DMS 273 (cell line): Measurements from ENCODE around the gene BCAR3.
"Not testable (repeated sequence)": the region's sequence is repeated elsewhere in the genome, so short reads cannot be mapped to it uniquely, and the experiment has no call there.

Experiments used
- DNase-seq: peaks from one replicate; lab custom pipeline; 2025; ENCODE audit not compliant: unreplicated experiment; lab: John Stamatoyannopoulos, UW

The BCAR3 gene

DNA sequence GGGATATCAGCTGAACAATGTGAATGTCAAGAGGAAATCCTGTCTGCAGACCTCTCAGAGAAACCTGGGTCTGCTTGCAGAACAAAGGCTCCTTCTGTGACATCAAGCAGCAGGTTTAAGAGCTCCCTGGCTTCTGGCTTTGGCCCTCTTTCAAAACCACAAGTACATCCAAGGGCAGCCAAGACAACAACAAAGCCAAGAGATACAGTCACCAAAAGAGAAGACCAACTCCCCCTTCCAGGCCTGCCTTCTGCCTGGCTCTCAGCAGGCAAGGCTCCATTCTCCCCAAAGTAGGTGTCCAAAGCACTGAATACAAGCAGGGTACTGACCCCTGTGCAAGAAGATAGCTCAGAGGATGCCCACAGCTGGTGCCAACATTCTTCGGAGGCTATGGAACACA is 11.5 kb downstream of the BCAR3 start:
- DNase-seq: peak; percentile 17

GRCh38 chr1:93669369-93669768 is 12.3 kb downstream of the BCAR3 start:
- DNase-seq: no peak

- DNase-seq: no peak
Measured at GRCh38 chr1:93668951-93669350, 12.7 kb downstream of the BCAR3 start.

GRCh38 chr1:93668121-93668520 is 13.5 kb downstream of the BCAR3 start:
- no peak for DNase-seq

GRCh38 chr1:93667642-93668041 is 14.0 kb downstream of the BCAR3 start:
- no peak for DNase-seq

- peak; percentile 23 for DNase-seq
Measured at GRCh38 chr1:93666613-93667384, 14.8 kb downstream of the BCAR3 start.

DNA sequence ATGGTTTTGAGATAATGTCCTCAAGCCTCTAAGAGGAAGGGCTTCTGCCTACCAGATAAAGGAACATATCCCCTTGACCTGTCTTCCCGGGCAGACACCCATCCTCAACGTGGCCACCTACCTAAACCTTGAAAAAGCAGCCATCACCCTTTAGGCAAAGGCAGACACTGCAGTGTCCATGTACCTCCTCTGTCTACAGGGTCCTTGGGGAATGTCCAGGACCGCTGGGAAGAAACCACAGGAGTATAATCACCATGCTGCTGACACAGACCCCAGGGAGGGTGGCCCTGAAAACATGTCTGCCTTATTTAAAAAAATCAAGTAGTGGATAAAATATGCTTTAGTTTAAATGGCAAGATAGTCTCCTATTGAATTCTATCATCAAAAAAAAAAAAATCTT is 16.6 kb downstream of the BCAR3 start:
- no peak for DNase-seq

DNA sequence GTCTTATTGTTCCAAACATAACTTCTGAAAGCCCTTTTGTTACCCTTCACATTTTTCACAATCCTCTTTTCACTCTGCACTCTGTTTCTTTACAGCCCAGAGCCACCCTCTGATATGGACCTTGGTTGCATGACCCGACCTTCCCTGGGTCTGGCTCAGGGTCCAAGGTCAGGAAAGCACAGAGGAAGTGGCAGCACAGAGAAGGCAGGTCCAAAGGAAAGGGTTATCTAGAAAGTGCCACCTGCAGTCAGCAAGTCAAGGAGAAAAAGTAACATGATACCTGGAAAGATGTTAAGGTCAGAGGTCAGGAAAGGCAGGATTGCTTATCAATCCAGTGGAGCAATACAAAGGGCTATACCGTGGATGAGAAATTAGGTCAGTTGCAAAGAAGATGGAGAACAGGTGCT is 18.4 kb downstream of the BCAR3 start:
- DNase-seq: no peak

DNA sequence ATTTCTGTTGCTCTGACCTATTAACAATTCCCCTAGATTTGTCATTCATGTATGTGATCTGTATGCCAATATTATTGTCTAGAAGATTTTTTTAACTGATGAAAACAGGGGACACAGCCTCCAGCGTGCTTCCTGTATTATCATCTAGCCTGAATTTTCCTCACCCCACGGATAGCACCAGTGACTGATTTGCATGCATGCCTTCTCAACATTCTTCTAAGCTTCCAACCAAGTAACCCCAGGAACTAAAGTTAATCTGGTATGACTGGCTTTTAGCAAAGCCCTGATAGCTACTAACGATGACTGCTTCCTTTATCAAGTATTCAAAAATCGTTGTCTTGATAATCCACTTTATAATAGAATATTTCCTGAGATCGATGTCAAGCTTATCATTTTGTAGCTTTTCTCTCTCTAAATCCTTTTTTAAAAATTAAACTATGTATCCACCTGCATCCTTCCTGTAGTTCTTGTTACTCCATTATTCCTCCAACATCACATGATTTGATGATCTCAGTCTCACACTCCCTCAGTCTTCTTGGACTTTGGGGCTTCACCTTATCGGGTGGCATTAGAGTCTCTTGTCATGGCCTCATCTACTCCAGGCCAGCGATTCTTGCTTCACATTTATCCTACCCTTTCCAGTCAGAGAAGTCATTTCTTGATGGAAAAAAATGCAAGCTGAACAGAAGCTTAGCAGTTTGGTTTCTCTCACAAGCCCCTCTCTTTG is 19.0 kb downstream of the BCAR3 start:
- no peak for DNase-seq

- no peak for DNase-seq
Measured at GRCh38 chr1:93661829-93662474, 19.7 kb downstream of the BCAR3 start.

GRCh38 chr1:93661341-93661740 is 20.3 kb downstream of the BCAR3 start:
- DNase-seq: not testable (repeated sequence)

DNA sequence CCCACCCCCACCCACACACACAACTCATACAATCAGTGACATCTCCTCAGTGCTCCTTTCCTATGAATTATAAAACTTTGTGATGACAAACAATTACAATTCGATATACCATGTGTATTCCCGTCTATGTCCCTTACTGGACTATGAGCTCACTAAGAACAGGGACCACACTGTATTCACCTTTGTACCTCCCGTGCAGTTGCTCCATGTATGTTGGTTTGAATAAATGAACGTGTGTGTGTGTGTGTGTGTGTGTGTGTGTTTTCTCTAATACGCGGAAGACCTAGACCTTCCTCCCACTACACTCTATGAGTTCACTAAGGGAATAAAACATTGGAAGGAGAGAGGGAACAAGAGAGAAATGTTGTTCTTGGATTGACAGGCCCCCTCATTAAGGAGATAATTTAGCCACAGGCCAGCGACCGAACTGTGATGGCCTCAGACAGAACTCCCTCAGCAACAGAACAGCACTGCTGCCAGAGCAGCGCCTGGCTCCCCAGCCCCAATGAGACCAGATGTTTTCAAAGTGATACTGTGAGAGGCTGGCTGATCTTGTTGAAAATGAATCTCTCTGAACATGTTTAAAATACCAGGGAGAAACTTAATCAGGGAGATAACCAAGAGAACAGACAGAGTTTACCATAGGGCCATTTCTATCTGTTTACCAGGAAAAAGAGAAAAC is 21.7 kb downstream of the BCAR3 start:
- DNase-seq: peak; percentile 20

DNA sequence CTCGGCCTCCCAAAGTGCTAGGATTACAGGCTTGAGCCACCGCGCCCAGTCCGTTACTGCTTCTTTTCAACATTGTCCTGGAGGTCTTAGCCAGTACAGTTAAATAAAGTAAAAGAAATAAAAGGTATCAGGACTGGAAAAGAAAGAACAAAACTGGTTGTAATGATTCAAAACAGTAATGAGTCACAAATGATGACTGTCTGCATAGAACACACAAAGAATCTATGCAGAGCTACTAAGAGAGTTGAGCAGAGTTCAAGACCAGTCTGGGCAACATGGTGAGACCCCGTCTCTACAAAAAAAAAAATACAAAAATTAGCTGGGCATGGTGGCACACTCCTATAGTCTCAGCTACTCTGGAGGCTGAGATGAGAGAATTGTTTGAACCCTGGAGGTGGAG is 23.4 kb downstream of the BCAR3 start:
- DNase-seq: no peak

GRCh38 chr1:93656491-93656890 is 25.1 kb downstream of the BCAR3 start:
- DNase-seq: no peak

- DNase-seq: no peak
Measured at GRCh38 chr1:93653656-93654055, 28.0 kb downstream of the BCAR3 start.

- no peak for DNase-seq
Measured at GRCh38 chr1:93652323-93652949, 29.2 kb downstream of the BCAR3 start.

DNA sequence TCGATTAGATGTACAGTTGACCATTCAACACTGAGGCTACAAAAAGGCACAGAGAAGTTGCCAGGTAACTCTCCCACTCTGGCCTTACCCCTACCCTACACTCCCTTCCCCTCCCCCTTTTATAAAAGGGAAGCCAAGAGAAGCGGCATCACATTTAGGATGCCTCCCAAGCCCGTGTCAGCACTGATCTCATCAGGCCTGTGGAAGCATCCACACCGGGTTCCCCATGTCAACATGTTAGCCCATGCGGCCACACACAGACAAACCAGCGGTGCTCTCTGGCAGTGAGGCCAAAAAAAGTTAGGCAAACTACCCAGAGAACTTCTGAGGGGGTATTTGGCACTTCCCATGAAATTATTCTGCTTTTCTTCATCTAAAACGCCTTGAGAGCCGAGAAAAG is 29.9 kb downstream of the BCAR3 start:
- no peak for DNase-seq

DNA sequence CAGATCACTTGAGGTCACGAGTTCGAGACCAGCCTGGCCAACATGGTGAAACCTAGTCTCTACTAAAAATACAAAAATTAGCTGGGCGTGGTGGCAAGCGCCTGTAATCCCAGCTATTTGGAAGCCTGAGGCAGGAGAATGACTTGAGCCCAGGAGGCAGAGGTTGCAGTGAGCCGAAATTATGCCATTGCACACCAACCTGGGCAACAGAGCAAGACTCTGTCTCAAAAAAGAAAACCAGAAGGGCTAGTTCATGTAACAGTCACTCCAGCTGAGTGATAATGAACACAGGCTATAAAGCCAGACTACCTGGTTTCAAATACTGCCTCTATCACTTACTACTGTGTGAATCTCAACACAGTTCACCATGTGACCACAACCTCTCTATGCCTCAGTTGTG is 31.5 kb downstream of the BCAR3 start:
- DNase-seq: not testable (repeated sequence)

DNA sequence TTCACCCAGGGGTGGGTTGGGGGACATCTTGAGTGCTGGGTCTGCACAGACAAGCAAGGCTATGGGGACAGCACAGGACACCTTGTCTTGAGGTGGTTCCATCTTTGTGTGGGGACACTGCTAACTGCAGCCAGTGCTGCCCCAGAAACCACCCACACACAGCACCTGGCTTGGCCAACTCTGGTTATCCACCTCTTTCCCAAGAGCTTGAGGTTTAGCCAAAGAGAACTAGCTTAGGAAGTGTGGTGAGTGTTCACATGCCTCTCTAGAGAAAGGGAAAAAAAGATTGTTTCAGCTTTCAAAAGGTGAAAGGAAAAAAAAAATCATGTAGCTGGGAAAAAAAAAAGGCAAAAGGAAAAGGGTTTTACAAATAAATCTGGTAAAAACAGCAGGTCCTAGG is 32.4 kb downstream of the BCAR3 start:
- DNase-seq: no peak

GRCh38 chr1:93648656-93649055 is 33.0 kb downstream of the BCAR3 start:
- DNase-seq: no peak

- DNase-seq: no peak
Measured at GRCh38 chr1:93641527-93641926, 40.1 kb downstream of the BCAR3 start.
